ENCODE results near the gene CNOT8. TPM values are rescaled to one million over a fixed set of nuclear protein-coding genes. Genes with fewer than 3 reads are reported as not detected.

CNOT8 gene
- total RNA-seq, 4 donors from 2014 or later: 25.6 to 40.6 (median 30.5) TPM

DNA sequence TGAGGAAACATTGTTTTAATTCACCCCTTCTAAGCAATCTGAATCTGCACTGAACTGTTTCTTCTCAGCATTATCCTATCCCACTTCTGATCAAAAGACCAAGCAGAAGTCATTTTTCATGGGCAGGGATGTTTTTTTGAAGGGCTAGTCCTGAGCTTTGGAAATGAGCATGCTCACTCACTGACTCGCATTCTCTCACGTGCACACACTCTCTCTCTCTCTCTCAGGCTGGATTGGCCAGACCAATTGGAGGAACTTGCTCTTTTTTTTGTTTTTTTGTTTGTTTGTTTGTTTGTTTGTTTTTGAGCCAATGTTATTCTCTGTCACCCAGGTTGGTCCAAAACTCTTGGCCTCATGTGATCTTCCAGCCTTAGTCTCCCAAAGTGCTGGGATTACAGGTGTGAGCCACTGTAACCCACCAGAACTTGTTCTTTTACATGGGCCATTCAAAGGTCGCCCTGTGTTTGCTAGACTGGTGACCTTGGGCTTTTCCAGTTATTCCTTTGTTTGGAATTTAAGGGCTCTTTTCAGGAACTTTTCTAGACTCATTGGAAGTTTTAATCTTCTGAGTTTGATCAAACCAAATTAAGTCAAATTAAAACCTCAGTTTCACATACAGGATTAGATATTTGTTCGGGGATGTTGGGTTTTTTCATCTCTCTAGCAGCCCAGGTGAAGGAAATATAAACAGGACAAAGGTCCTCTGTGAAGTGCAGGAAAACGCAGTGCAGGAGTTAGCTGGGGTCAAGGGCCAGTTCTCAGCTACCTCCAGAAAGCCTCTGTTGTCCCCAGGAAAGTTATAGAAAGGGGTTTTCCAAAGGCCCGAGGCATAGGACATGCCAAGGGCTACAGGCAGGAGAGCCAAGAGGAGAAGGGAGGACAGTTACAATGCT, 21.2 kb upstream of the CNOT8 start:
- in situ Hi-C loops (cut with MboI; ENCODE audit: low sequenced_read_pairs in 4 of 4): no loop called here
- Histone ChIP-seq H3K36me3 (no peaks in the 10 kb centered on the region), H3K4me3 (no peak overlapping the region), H3K4me1 (peaks cover 6 to 7% of the 10 kb centered on the region in 2 donors), H3K9me3 (no peaks in the 10 kb centered on the region), H3K27ac (no peak overlapping the region), H3K27me3 (no peaks in the 10 kb centered on the region)
- intact Hi-C loops (cut with DNase I; ENCODE audit: low total_unique reads): no loop called here
- TF ChIP-seq POLR2A (IDR thresholded peaks at IDR 0.05): no peak
- TF ChIP-seq, protein P1, sequence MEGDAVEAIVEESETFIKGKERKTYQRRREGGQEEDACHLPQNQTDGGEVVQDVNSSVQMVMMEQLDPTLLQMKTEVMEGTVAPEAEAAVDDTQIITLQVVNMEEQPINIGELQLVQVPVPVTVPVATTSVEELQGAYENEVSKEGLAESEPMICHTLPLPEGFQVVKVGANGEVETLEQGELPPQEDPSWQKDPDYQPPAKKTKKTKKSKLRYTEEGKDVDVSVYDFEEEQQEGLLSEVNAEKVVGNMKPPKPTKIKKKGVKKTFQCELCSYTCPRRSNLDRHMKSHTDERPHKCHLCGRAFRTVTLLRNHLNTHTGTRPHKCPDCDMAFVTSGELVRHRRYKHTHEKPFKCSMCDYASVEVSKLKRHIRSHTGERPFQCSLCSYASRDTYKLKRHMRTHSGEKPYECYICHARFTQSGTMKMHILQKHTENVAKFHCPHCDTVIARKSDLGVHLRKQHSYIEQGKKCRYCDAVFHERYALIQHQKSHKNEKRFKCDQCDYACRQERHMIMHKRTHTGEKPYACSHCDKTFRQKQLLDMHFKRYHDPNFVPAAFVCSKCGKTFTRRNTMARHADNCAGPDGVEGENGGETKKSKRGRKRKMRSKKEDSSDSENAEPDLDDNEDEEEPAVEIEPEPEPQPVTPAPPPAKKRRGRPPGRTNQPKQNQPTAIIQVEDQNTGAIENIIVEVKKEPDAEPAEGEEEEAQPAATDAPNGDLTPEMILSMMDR (IDR thresholded peaks at IDR 0.05 in 4 of 5, conservative IDR thresholded peaks at IDR 0.05 in 1 of 5): no peak
- ATAC-seq: no peak
- DNase-seq: no peak

DNA sequence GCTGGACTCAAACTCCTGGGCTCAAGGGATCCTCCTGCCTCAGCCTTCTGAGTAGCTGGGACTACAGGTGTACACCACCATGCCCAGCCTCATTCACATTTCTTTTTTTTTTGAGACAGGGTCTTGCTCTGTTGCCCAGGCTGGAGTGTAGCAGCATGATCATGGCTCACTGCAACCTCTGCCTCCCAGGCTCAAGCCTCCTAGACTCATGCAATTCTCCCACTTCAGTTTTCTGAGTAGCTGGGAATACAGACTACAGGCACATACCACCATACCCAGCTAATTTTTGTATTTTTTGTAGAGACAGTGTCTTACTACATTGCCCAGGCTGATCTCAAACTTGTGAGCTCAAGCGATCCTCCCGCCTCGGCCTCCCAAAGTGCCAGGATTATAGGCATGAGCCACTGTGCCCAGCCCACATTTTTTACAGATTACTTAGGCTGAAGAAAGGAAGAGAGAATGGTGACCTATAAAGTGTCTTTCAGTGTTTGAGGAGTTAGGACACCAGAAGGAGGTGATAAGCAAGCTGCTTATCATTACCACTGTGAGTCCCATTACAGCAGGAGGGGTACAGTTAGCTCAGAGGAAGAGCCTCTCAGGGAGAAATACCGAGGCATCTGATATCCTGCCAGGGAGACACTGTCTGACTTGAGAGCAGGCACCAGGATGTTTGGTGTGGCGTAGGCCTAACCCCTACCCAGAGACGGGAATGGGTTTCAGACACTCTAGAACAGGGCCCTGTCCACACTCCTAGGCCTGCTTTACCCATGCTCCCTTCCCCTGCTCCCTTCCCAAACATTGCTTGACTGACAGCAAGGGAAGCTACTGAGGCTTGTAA, 17.8 kb upstream of the CNOT8 start:
- DNase-seq: no peak
- intact Hi-C loops (cut with DNase I; ENCODE audit: low total_unique reads): no loop called here
- Histone ChIP-seq H3K9me3 (no peaks in the 10 kb centered on the region), H3K36me3 (no peaks in the 10 kb centered on the region), H3K4me3 (no peak overlapping the region), H3K27ac (no peak overlapping the region), H3K4me1 (peaks cover 0 to under 1% of the 10 kb centered on the region in 2 donors), H3K27me3 (no peaks in the 10 kb centered on the region)
- no peak for TF ChIP-seq POLR2A (IDR thresholded peaks at IDR 0.05)
- TF ChIP-seq, protein P1 (IDR thresholded peaks at IDR 0.05 in 4 of 5, conservative IDR thresholded peaks at IDR 0.05 in 1 of 5): no peak
- ATAC-seq: no peak
- in situ Hi-C loops (cut with MboI; ENCODE audit: low sequenced_read_pairs in 4 of 4): no loop called here

DNA sequence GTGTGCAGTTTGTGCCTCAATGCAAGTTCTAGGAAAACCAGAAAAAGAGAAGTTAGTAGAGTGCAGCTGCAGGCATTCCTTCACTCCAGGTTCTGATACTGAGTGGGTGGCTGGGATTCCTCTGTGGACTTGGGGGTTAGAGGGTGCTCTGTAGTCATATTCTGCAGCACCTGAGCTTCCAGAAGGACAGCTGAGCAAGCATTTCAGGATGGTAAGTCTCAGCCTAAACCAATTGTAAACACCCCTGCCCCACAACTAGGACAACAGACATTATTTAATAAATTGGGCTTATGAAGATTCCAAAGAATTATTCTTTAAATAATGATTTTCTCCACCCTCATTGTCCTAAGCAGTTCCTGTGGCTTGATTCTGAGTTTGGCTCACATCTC, 17.2 kb upstream of the CNOT8 start:
- DNase-seq: no peak
- no peak for ATAC-seq
- Histone ChIP-seq H3K4me1 (no peaks in the 10 kb centered on the region), H3K36me3 (no peaks in the 10 kb centered on the region), H3K4me3 (no peak overlapping the region), H3K9me3 (no peaks in the 10 kb centered on the region), H3K27ac (no peak overlapping the region), H3K27me3 (no peaks in the 10 kb centered on the region)
- intact Hi-C loops (cut with DNase I; ENCODE audit: low total_unique reads): no loop called here
- TF ChIP-seq, protein P1 (IDR thresholded peaks at IDR 0.05 in 4 of 5, conservative IDR thresholded peaks at IDR 0.05 in 1 of 5): no peak
- TF ChIP-seq POLR2A (IDR thresholded peaks at IDR 0.05): no peak
- in situ Hi-C loops (cut with MboI; ENCODE audit: low sequenced_read_pairs in 4 of 4): no loop called here

DNA sequence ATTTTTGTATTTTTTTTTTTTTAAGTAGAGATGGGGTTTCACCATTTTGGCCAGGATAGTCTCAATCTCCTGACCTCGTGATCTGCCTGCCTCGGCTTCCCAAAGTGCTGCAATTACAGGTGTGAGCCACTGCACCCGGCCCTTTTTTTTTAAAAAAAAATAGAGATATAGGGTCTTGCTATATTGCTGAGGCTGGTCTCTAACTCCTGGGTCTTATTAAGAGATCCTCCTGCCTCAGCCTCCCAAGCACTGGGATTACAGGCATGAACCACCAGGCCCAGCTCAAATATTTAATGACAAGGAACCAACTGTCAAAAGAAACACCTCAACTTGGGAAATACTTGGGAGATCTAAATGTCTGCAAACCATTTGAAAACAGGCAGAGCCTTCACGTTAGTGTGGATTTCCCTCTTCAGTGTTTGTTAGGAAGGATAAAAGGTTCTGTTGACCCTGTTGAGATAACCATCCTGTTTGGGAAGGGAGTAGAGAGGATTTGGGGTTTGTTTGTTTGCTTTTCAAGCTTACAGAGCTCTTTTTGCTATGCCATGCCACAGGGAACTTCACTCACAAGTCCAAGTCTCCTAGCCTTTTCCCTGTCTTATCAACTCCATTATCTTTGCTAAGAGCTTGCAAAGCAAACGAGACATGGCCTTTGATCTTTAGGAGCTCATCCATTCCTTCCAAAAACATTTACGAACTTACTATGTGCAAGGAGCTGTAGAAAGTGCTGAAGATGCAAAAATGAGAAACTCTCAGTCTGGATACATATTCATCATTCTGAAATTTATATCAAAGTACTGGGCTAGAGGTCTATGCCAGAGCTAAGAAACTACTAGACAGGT, 15.5 kb upstream of the CNOT8 start:
- H3K4me1 ChIP-seq: peaks cover 0 to 1% of the 10 kb centered on the region in 2 donors

More for the DNA sequence above, 15.5 kb upstream of the CNOT8 start:
- no peak for TF ChIP-seq POLR2A (IDR thresholded peaks at IDR 0.05)
- TF ChIP-seq, protein P1 (IDR thresholded peaks at IDR 0.05 in 4 of 5, conservative IDR thresholded peaks at IDR 0.05 in 1 of 5): no peak
- Histone ChIP-seq H3K4me3 (no peak overlapping the region), H3K27ac (no peak overlapping the region), H3K9me3 (no peaks in the 10 kb centered on the region), H3K27me3 (no peaks in the 10 kb centered on the region), H3K36me3 (no peaks in the 10 kb centered on the region)
- intact Hi-C loops (cut with DNase I; ENCODE audit: low total_unique reads) (no loop called here), in situ Hi-C loops (cut with MboI; ENCODE audit: low sequenced_read_pairs in 4 of 4) (no loop called here)
- ATAC-seq: no peak
- no peak for DNase-seq
